ENCODE results near the gene REV3L. TPM values are rescaled to one million over a fixed set of nuclear protein-coding genes. Genes with fewer than 3 reads are reported as not detected.

The REV3L gene
- total and polyA plus RNA-seq, 7 experiments from 2014 or later = 8.6 to 31.8 (median 19.9) TPM

DNA sequence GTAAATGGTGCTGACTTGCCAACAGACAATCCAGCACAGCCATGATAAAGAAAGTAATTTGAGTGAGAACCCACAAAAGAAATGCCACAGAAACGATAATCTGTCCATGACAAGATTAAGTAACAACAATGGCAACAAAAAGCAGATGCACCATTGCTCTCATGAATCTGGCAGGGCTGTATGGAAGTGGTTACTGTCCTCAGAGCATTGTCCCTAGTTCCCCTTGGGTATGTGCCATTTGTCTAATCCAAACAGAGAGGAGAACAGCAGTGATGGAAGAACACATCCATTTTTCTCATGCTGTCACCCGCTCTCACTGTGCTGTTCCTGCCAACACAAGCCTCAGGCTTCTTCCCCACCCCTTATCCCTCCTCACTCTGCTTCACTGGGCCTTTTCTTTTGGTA lies 65.8 kb downstream of the REV3L start:
- H3K4me1 ChIP-seq (ENCODE audit: control insufficient read depth in 2 of 2, insufficient read depth in 2 of 2, low read length in 2 of 2) = no peaks in the 10 kb centered on the region
- Mint-ChIP-seq H3K4me1 (peaks cover 0 to 12% (median 8%) of the 10 kb centered on the region in 7 donors), H3K27ac (no peak overlapping the region), H3K9me3 (no peaks in the 10 kb centered on the region), H3K27me3 (no peaks in the 10 kb centered on the region), H3K36me3 (peaks cover 0 to 13% (median 2%) of the 10 kb centered on the region in 5 donors), H3K4me3 (no peak overlapping the region)
- H3K4me3 ChIP-seq (ENCODE audit: low read length) = no peak overlapping the region
- no peak for DNase-seq
- intact Hi-C loops (cut with micrococcal nuclease) = loop anchor here in 1 of 2 donors (5.0 kb wide), 1 partner anchor 55 kb away; no protein-coding TSS in a partner anchor
- H3K27ac ChIP-seq (ENCODE audit: low read depth, low read length) = no peak overlapping the region
- ChIA-PET POLR2A (interaction anchor here (0.7 kb wide), 1 partner anchor 26 kb away, joined by 3 read pairs; no protein-coding TSS in a partner anchor), CTCF (no interaction called here)
- H3K36me3 ChIP-seq (ENCODE audit: control insufficient read depth in 2 of 3, insufficient read depth in 3 of 3, low read length in 3 of 3) = peaks cover 0 to 8% (median 4%) of the 10 kb centered on the region in 3 experiments
- no peak for ATAC-seq
- no peaks in the 10 kb centered on the region for H3K27me3 ChIP-seq (ENCODE audit: control insufficient read depth in 2 of 2, insufficient read depth in 2 of 2, low read length in 2 of 2)
- H3K9me3 ChIP-seq (ENCODE audit: control insufficient read depth in 2 of 3, low read length in 3 of 3) = no peaks in the 10 kb centered on the region

DNA sequence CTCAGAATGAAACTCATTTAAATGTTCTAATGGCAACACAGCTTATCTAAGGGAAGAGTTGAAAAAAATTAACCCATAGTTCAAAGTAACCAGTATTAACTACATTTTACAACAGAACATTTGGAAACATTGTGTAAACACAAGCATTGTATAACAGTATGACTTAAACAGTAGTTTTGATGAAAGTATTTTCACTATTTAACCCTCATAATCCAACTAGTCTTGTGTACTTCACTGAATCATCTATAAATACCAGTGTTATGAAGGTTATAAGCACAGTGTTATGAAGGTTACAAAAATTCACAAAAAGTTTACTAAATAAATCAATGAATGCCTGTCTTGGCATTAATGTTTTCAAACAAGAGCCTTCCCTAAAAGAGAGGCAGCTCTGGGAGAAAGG lies 66.5 kb downstream of the REV3L start:
- peak overlapping the region in 1 of 9 donors; percentile 63 for H3K27ac Mint-ChIP-seq
- DNase-seq (no peak), ATAC-seq (no peak)
- H3K27me3 Mint-ChIP-seq = no peaks in the 10 kb centered on the region
- no peaks in the 10 kb centered on the region for H3K27me3 ChIP-seq (ENCODE audit: control insufficient read depth in 2 of 2, insufficient read depth in 2 of 2, low read length in 2 of 2)
- H3K9me3 ChIP-seq (ENCODE audit: control insufficient read depth in 2 of 3, low read length in 3 of 3) = no peaks in the 10 kb centered on the region
- POLR2A ChIA-PET = no interaction called here
- H3K4me3 ChIP-seq (ENCODE audit: low read length) = no peak overlapping the region
- no peaks in the 10 kb centered on the region for H3K9me3 Mint-ChIP-seq
- intact Hi-C loops (cut with micrococcal nuclease) = loop anchor here in 1 of 2 donors (5.0 kb wide), 1 partner anchor 56 kb away; no protein-coding TSS in a partner anchor
- H3K4me3 Mint-ChIP-seq = no peak overlapping the region
- H3K36me3 ChIP-seq (ENCODE audit: control insufficient read depth in 2 of 3, insufficient read depth in 3 of 3, low read length in 3 of 3) = peaks cover 0 to 8% (median 4%) of the 10 kb centered on the region in 3 experiments
- H3K36me3 Mint-ChIP-seq = peaks cover 5 to 15% (median 7%) of the 10 kb centered on the region in 5 donors
- H3K4me1 ChIP-seq (ENCODE audit: control insufficient read depth in 2 of 2, insufficient read depth in 2 of 2, low read length in 2 of 2) = no peaks in the 10 kb centered on the region
- CTCF ChIA-PET = no interaction called here
- peaks cover 0 to 15% (median 5%) of the 10 kb centered on the region in 7 donors for H3K4me1 Mint-ChIP-seq
- H3K27ac ChIP-seq (ENCODE audit: low read depth, low read length) = no peak overlapping the region

DNA sequence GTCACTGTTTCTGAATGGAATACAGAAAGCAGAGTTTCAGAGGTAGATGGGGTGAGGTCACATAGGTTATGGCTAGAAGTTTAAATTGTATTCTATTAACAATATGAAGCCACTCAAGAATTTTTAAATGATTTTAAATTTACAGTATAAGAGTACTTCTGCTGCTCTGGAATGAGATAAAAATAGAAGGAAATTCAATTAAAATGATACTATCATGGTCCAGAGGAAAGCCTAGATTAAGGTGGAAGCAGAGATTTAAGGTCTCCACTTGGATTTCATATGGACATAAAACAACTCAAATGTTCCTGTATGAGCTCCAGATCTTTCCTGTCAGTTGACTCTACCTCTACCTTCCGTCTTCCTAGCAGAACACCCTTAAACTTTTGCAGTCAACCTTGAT lies 68.6 kb downstream of the REV3L start:
- no peak overlapping the region for H3K4me3 Mint-ChIP-seq
- Histone ChIP-seq H3K27ac (ENCODE audit: low read depth, low read length) (no peak overlapping the region), H3K27me3 (ENCODE audit: control insufficient read depth in 2 of 2, insufficient read depth in 2 of 2, low read length in 2 of 2) (no peaks in the 10 kb centered on the region), H3K4me3 (ENCODE audit: low read length) (no peak overlapping the region), H3K36me3 (ENCODE audit: control insufficient read depth in 2 of 3, insufficient read depth in 3 of 3, low read length in 3 of 3) (peaks cover 0 to 16% (median 4%) of the 10 kb centered on the region in 3 experiments), H3K4me1 (ENCODE audit: control insufficient read depth in 2 of 2, insufficient read depth in 2 of 2, low read length in 2 of 2) (no peaks in the 10 kb centered on the region), H3K9me3 (ENCODE audit: control insufficient read depth in 2 of 3, low read length in 3 of 3) (no peaks in the 10 kb centered on the region)
- intact Hi-C loops (cut with micrococcal nuclease) = loop anchor here in 1 of 2 donors (5.0 kb wide), 1 partner anchor 63 kb away; no protein-coding TSS in a partner anchor
- H3K36me3 Mint-ChIP-seq = peaks cover 5 to 24% (median 11%) of the 10 kb centered on the region in 5 donors
- H3K9me3 Mint-ChIP-seq = no peaks in the 10 kb centered on the region
- ATAC-seq (no peak), DNase-seq (no peak)
- no peak overlapping the region for H3K27ac Mint-ChIP-seq
- ChIA-PET POLR2A (no interaction called here), CTCF (no interaction called here)
- peaks cover 0 to 15% (median 5%) of the 10 kb centered on the region in 7 donors for H3K4me1 Mint-ChIP-seq
- H3K27me3 Mint-ChIP-seq = no peaks in the 10 kb centered on the region

DNA sequence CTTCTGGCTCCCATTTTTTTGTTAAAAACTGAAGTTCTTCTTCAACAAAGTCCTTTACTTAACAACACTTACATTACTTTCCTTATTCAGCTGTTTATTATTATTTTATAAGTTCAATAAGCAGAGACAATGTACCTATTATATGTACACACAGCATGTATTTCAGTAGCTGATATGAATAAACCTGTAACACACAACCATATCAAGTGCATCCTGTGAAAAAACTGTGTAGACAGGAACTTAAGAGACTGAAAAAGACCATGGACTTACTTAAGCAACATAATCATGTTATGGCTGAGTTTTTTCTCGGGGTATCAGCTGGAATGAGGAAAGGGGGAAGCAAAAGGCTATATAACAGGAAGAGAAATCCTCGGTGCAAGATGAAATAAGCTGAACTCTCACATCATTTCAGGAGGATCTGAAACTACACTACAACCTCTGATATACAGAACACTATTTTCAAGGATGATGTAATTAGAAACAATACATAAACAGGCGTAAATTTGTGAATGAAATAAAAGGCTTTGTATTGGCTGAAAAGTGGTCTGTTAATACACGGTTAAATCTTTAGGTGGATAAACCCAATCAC lies 70.9 kb downstream of the REV3L start:
- H3K36me3 ChIP-seq (ENCODE audit: control insufficient read depth in 2 of 3, insufficient read depth in 3 of 3, low read length in 3 of 3) = peaks cover 0 to 16% (median 4%) of the 10 kb centered on the region in 3 experiments
- intact Hi-C loops (cut with micrococcal nuclease) = loop anchor here in 1 of 2 donors (5.0 kb wide), 1 partner anchor 65 kb away; no protein-coding TSS in a partner anchor
- peaks cover 0 to 23% (median 5%) of the 10 kb centered on the region in 7 donors for H3K4me1 Mint-ChIP-seq
- H3K36me3 Mint-ChIP-seq = peaks cover 8 to 34% (median 19%) of the 10 kb centered on the region in 5 donors
- CTCF ChIA-PET = no interaction called here
- no peak overlapping the region for H3K4me3 ChIP-seq (ENCODE audit: low read length)
- POLR2A ChIA-PET = no interaction called here
- H3K27ac Mint-ChIP-seq = no peak overlapping the region
- no peaks in the 10 kb centered on the region for H3K27me3 Mint-ChIP-seq
- H3K27ac ChIP-seq (ENCODE audit: low read depth, low read length) = no peak overlapping the region
- H3K27me3 ChIP-seq (ENCODE audit: control insufficient read depth in 2 of 2, insufficient read depth in 2 of 2, low read length in 2 of 2) = no peaks in the 10 kb centered on the region
- no peaks in the 10 kb centered on the region for H3K9me3 ChIP-seq (ENCODE audit: control insufficient read depth in 2 of 3, low read length in 3 of 3)
- ATAC-seq = peak; percentile 62
- H3K4me3 Mint-ChIP-seq = no peak overlapping the region
- no peaks in the 10 kb centered on the region for H3K9me3 Mint-ChIP-seq
- no peaks in the 10 kb centered on the region for H3K4me1 ChIP-seq (ENCODE audit: control insufficient read depth in 2 of 2, insufficient read depth in 2 of 2, low read length in 2 of 2)
- DNase-seq = no peak

- H3K4me1 Mint-ChIP-seq = peaks cover 0 to 18% (median 0%) of the 10 kb centered on the region in 7 donors
- no peak for DNase-seq
- H3K36me3 Mint-ChIP-seq = peaks cover 10 to 41% (median 24%) of the 10 kb centered on the region in 5 donors
- H3K4me3 ChIP-seq (ENCODE audit: low read length) = no peak overlapping the region
- no peak overlapping the region for H3K4me3 Mint-ChIP-seq
- H3K9me3 Mint-ChIP-seq = no peaks in the 10 kb centered on the region
- ATAC-seq = no peak
- intact Hi-C loops (cut with micrococcal nuclease) = loop anchor here in 1 of 2 donors (5.0 kb wide), 1 partner anchor 66 kb away; no protein-coding TSS in a partner anchor
- H3K9me3 ChIP-seq (ENCODE audit: control insufficient read depth in 2 of 3, low read length in 3 of 3) = no peaks in the 10 kb centered on the region
- peak overlapping the region in 1 of 9 donors; percentile 30 for H3K27ac Mint-ChIP-seq
- no peak overlapping the region for H3K27ac ChIP-seq (ENCODE audit: low read depth, low read length)
- ChIA-PET POLR2A (no interaction called here), CTCF (interaction anchor here (0.6 kb wide), 1 partner anchor 344 kb away, joined by 6 read pairs; no protein-coding TSS in a partner anchor)
- H3K27me3 ChIP-seq (ENCODE audit: control insufficient read depth in 2 of 2, insufficient read depth in 2 of 2, low read length in 2 of 2) = no peaks in the 10 kb centered on the region
- no peaks in the 10 kb centered on the region for H3K27me3 Mint-ChIP-seq
- peaks cover 0 to 16% (median 4%) of the 10 kb centered on the region in 3 experiments for H3K36me3 ChIP-seq (ENCODE audit: control insufficient read depth in 2 of 3, insufficient read depth in 3 of 3, low read length in 3 of 3)
- no peaks in the 10 kb centered on the region for H3K4me1 ChIP-seq (ENCODE audit: control insufficient read depth in 2 of 2, insufficient read depth in 2 of 2, low read length in 2 of 2)
These were observed 72.0 kb downstream of the REV3L start for GRCh38 chr6:111411046-111411445.

- Mint-ChIP-seq H3K27me3 (no peaks in the 10 kb centered on the region), H3K4me3 (no peak overlapping the region), H3K4me1 (peaks cover 0 to 18% (median 0%) of the 10 kb centered on the region in 7 donors), H3K36me3 (peaks cover 10 to 43% (median 27%) of the 10 kb centered on the region in 5 donors), H3K27ac (no peak overlapping the region), H3K9me3 (no peaks in the 10 kb centered on the region)
- Histone ChIP-seq H3K36me3 (ENCODE audit: control insufficient read depth in 2 of 3, insufficient read depth in 3 of 3, low read length in 3 of 3) (peaks cover 0 to 12% (median 4%) of the 10 kb centered on the region in 3 experiments), H3K27ac (ENCODE audit: low read depth, low read length) (no peak overlapping the region), H3K27me3 (ENCODE audit: control insufficient read depth in 2 of 2, insufficient read depth in 2 of 2, low read length in 2 of 2) (no peaks in the 10 kb centered on the region), H3K4me1 (ENCODE audit: control insufficient read depth in 2 of 2, insufficient read depth in 2 of 2, low read length in 2 of 2) (no peaks in the 10 kb centered on the region), H3K4me3 (ENCODE audit: low read length) (no peak overlapping the region), H3K9me3 (ENCODE audit: control insufficient read depth in 2 of 3, low read length in 3 of 3) (no peaks in the 10 kb centered on the region)
- ChIA-PET CTCF (interaction anchor here (0.6 kb wide), 1 partner anchor 344 kb away, joined by 6 read pairs; no protein-coding TSS in a partner anchor), POLR2A (interaction anchor here (0.7 kb wide), 1 partner anchor 367 kb away, joined by 3 read pairs; no protein-coding TSS in a partner anchor)
- DNase-seq = no peak
- peak; percentile 43 for ATAC-seq
- intact Hi-C loops (cut with micrococcal nuclease) = loop anchor here in 1 of 2 donors (5.0 kb wide), 1 partner anchor 67 kb away; no protein-coding TSS in a partner anchor
These were observed 72.6 kb downstream of the REV3L start for GRCh38 chr6:111410371-111410770.
